Fibroblast of lung (primary cell): ENCODE results near the gene CACNB1. TPM values are rescaled to one million over a fixed set of nuclear protein-coding genes. Genes with fewer than 3 reads are reported as not detected.

Source experiments
- DNase-seq, 2 donors: peaks; one replicate each; pipeline versions ENCODE4 v3.0.0 to v3.0.0-alpha.2; 2010; ENCODE audit warnings: low read depth in 2 of 2
- H2AFZ ChIP-seq: 2 replicates; pipeline ENCODE4 v1.5.1; 2012; ENCODE audit warnings: low read length, control low read depth, inconsistent platforms
- H3K27ac ChIP-seq: 2 replicates; pipeline ENCODE4 v1.5.1; 2011; ENCODE audit warnings: low read length, control low read depth; ENCODE audit not compliant: insufficient read depth
- H3K27me3 ChIP-seq: 2 replicates; pipeline ENCODE4 v1.5.1; 2011; ENCODE audit warnings: mild to moderate bottlenecking, low read length; ENCODE audit not compliant: control insufficient read depth, insufficient read depth
- H3K36me3 ChIP-seq: 2 replicates; pipeline ENCODE4 v1.5.1; 2011; ENCODE audit warnings: low read length; ENCODE audit not compliant: control insufficient read depth, insufficient read depth
- H3K4me1 ChIP-seq: 2 replicates; pipeline ENCODE4 v1.5.1; 2011; ENCODE audit warnings: low read length; ENCODE audit not compliant: control insufficient read depth, insufficient read depth; ENCODE audit errors: extremely low read depth
- H3K4me2 ChIP-seq: 2 replicates; pipeline ENCODE4 v1.5.1; 2011; ENCODE audit warnings: low read length, control low read depth; ENCODE audit not compliant: insufficient read depth; ENCODE audit errors: extremely low read depth
- H3K4me3 ChIP-seq, 4 experiments: fragments of 200-600 bp in 1 of 4; sonication (generic) in 1 of 4; replicated peaks in 1 of 4; 2 replicates each; pipeline ENCODE4 v1.5.1; 2011 to 2016; ENCODE audit warnings: low read length in 4 of 4, low read depth in 3 of 4, mild to moderate bottlenecking in 3 of 4, control low read depth in 2 of 4, inconsistent platforms in 1 of 4, mixed read lengths in 1 of 4; ENCODE audit not compliant: insufficient read depth in 1 of 4; ENCODE audit errors: control extremely low read depth in 1 of 4
- H3K79me2 ChIP-seq: 2 replicates; pipeline ENCODE4 v1.5.1; 2012; ENCODE audit warnings: mild to moderate bottlenecking, low read length, inconsistent platforms; ENCODE audit not compliant: control insufficient read depth, insufficient read depth
- H3K9ac ChIP-seq: 2 replicates; pipeline ENCODE4 v1.5.1; 2011; ENCODE audit warnings: mild to moderate bottlenecking, low read length, control low read depth; ENCODE audit not compliant: insufficient read depth
- H3K9me3 ChIP-seq: 2 replicates; pipeline ENCODE4 v1.5.1; 2012; ENCODE audit warnings: low read depth, low read length; ENCODE audit not compliant: control insufficient read depth, insufficient read depth
- H4K20me1 ChIP-seq: 2 replicates; pipeline ENCODE4 v1.5.1; 2011; ENCODE audit warnings: low read length; ENCODE audit not compliant: control insufficient read depth, insufficient read depth; ENCODE audit errors: extremely low read depth
- EZH2 ChIP-seq: IDR thresholded peaks from 2 replicates; pipeline ENCODE4 v1.5.1; 2012; ENCODE audit warnings: low read length, control low read depth, mild to moderate bottlenecking; ENCODE audit errors: missing control alignments
- polyA plus RNA-seq, 2 donors: library from polyadenylated mRNA; depleted of rRNA in 1 of 2; stranded (reverse) in 1 of 2; unstranded in 1 of 2; fragments of >200 nt; gene quantifications; 2 replicates each; pipeline ENCODE4 v1.2.1, GENCODE V29; 2011 to 2012; ENCODE audit warnings: missing spikeins in 1 of 2
- total RNA-seq: library from RNA; depleted of rRNA; stranded (reverse); fragments of >200 nt; gene quantifications from 2 replicates; pipeline ENCODE4 v1.2.1, GENCODE V29; 2014
- TF ChIP-seq, protein P1 (sequence below), 2 donors: IDR thresholded peaks in 1 of 2; conservative IDR thresholded peaks in 1 of 2; 1 replicate in 1 of 2; 2 replicates in 1 of 2; pipeline ENCODE4 v1.5.1; 2011 to 2012; ENCODE audit warnings: low read length in 2 of 2, control low read depth in 1 of 2, inconsistent platforms in 1 of 2, low read depth in 1 of 2, mild to moderate bottlenecking in 1 of 2

The CACNB1 gene
- total and polyA plus RNA-seq, 2 donors (not counting 1 experiment from before 2014, with no cell fraction given) = 5.7 to 5.9 TPM

- no peak overlapping the region for H3K27ac ChIP-seq
- no peaks in the 10 kb centered on the region for H3K4me1 ChIP-seq
- no peaks in the 10 kb centered on the region for H3K79me2 ChIP-seq
- H3K9me3 ChIP-seq = no peaks in the 10 kb centered on the region
- H4K20me1 ChIP-seq = no peaks in the 10 kb centered on the region
- no peak overlapping the region for H3K4me2 ChIP-seq
- no peak overlapping the region for H3K4me3 ChIP-seq
- H3K9ac ChIP-seq = no peak overlapping the region
- no peak for DNase-seq
- TF ChIP-seq, protein P1, sequence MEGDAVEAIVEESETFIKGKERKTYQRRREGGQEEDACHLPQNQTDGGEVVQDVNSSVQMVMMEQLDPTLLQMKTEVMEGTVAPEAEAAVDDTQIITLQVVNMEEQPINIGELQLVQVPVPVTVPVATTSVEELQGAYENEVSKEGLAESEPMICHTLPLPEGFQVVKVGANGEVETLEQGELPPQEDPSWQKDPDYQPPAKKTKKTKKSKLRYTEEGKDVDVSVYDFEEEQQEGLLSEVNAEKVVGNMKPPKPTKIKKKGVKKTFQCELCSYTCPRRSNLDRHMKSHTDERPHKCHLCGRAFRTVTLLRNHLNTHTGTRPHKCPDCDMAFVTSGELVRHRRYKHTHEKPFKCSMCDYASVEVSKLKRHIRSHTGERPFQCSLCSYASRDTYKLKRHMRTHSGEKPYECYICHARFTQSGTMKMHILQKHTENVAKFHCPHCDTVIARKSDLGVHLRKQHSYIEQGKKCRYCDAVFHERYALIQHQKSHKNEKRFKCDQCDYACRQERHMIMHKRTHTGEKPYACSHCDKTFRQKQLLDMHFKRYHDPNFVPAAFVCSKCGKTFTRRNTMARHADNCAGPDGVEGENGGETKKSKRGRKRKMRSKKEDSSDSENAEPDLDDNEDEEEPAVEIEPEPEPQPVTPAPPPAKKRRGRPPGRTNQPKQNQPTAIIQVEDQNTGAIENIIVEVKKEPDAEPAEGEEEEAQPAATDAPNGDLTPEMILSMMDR (conservative IDR thresholded peaks at IDR 0.05 in 1 of 2, IDR thresholded peaks at IDR 0.05 in 1 of 2; ENCODE audit: low read depth in 1 of 2, low read length in 2 of 2) = peak; percentile 23 to 50
- TF ChIP-seq EZH2 = no peak
- H3K36me3 ChIP-seq = no peaks in the 10 kb centered on the region
- H3K27me3 ChIP-seq = peaks cover 12% of the 10 kb centered on the region
- no peak overlapping the region for H2AFZ ChIP-seq
Observed at GRCh38 chr17:39239640-39240314, 42.3 kb upstream of the CACNB1 start.

DNA sequence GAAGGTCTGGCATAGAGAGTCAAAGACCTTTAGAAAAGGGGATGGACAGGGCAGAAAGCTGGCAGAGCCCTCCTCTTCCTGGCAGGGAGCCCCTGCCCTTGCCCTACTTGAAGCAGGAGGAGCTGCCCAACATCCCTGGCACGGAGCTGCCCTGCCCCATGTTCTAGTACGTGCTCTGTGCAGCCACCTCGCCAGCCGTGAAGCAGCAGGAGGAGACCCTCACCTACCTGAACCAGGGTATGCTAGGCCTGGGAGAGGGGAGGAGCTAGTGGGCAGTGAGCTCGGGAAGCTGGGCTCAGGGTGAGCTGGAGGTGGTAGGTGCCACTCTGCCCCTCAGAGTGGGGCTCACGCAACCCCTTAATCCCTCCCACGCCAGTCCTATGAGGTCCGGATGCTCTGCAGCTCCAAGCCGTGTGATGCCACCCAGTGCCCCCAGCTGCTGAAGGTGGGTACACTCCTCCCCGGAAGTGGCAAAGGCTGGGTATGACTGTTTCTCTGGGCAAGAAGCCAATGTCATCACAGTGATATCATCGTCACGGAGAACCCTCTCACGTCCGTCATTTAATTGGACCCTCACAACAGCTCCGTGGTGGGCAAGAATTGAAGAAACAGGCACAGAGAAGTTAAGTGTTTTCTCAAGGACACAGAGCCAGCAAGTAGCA is 41.0 kb upstream of the CACNB1 start:
- Histone ChIP-seq H3K4me3 (no peak overlapping the region), H3K27ac (no peak overlapping the region), H3K9ac (no peak overlapping the region), H2AFZ (no peak overlapping the region), H3K4me2 (no peak overlapping the region), H3K4me1 (no peaks in the 10 kb centered on the region), H3K27me3 (peaks cover 12% of the 10 kb centered on the region), H4K20me1 (no peaks in the 10 kb centered on the region), H3K79me2 (no peaks in the 10 kb centered on the region), H3K9me3 (no peaks in the 10 kb centered on the region), H3K36me3 (no peaks in the 10 kb centered on the region)
- TF ChIP-seq, protein P1 (conservative IDR thresholded peaks at IDR 0.05 in 1 of 2, IDR thresholded peaks at IDR 0.05 in 1 of 2; ENCODE audit: low read depth in 1 of 2, low read length in 2 of 2) = no peak
- TF ChIP-seq EZH2 = no peak
- no peak for DNase-seq

- no peaks in the 10 kb centered on the region for H3K79me2 ChIP-seq
- no peak for TF ChIP-seq EZH2
- TF ChIP-seq, protein P1 (conservative IDR thresholded peaks at IDR 0.05 in 1 of 2, IDR thresholded peaks at IDR 0.05 in 1 of 2; ENCODE audit: low read depth in 1 of 2, low read length in 2 of 2) = no peak
- H3K9me3 ChIP-seq = no peaks in the 10 kb centered on the region
- no peak for DNase-seq
- peaks cover 7% of the 10 kb centered on the region for H3K27me3 ChIP-seq
- no peak overlapping the region for H2AFZ ChIP-seq
- H4K20me1 ChIP-seq = no peaks in the 10 kb centered on the region
- H3K36me3 ChIP-seq = no peaks in the 10 kb centered on the region
- peak overlapping the region; percentile 7 for H3K9ac ChIP-seq
- H3K4me3 ChIP-seq = no peak overlapping the region
- no peak overlapping the region for H3K27ac ChIP-seq
- no peak overlapping the region for H3K4me2 ChIP-seq
- no peaks in the 10 kb centered on the region for H3K4me1 ChIP-seq
Observed at GRCh38 chr17:39237586-39237985, 40.1 kb upstream of the CACNB1 start.
